HEK293T (cell line): Measurements from ENCODE around the gene ANKRD44.

Experiments used
- CTCF ChIA-PET: fragments of 350-600 bp; formaldehyde crosslinking; extraction: SDS; loops from one replicate; lab custom pipeline; 2021; ENCODE audit warnings: antibody characterized with exemption, inconsistent platforms; lab: Yijun Ruan, JAX
- POLR2A ChIA-PET: fragments of 350-600 bp; formaldehyde crosslinking; extraction: SDS; loops from one replicate; lab custom pipeline; 2020; ENCODE audit warnings: antibody characterized with exemption, inconsistent platforms; lab: Yijun Ruan, JAX
- DNase-seq: peaks from one replicate; pipeline ENCODE4 v3.0.0; 2012; ENCODE audit warnings: mixed read lengths; ENCODE audit errors: extremely low spot score
- ARNT ChIP-seq: fragments of 450-650 bp; IDR thresholded peaks from 2 replicates; pipeline ENCODE4 v1.6.1; 2017; ENCODE audit warnings: mild to moderate bottlenecking
- BHLHE40 ChIP-seq: fragments of 450-650 bp; IDR thresholded peaks from 2 replicates; pipeline ENCODE4 v1.6.1; 2016; ENCODE audit warnings: mild to moderate bottlenecking, moderate library complexity, borderline replicate concordance
- CTBP1 ChIP-seq: fragments of 450-650 bp; IDR thresholded peaks from 2 replicates; pipeline ENCODE4 v1.6.1; 2016; ENCODE audit warnings: borderline replicate concordance
- ELF4 ChIP-seq: fragments of 450-650 bp; IDR thresholded peaks from 2 replicates; pipeline ENCODE4 v1.6.1; 2017; ENCODE audit warnings: antibody characterized with exemption
- FOXA1 ChIP-seq: fragments of 450-650 bp; IDR thresholded peaks from 2 replicates; pipeline ENCODE4 v1.6.1; 2016; ENCODE audit warnings: mild to moderate bottlenecking
- FOXK2 ChIP-seq: fragments of 450-650 bp; IDR thresholded peaks from 2 replicates; pipeline ENCODE4 v1.6.1; 2016; ENCODE audit warnings: mild to moderate bottlenecking
- FOXM1 ChIP-seq: fragments of 450-650 bp; IDR thresholded peaks from 2 replicates; pipeline ENCODE4 v1.6.1; 2017; ENCODE audit warnings: mild to moderate bottlenecking, borderline replicate concordance
- HDGF ChIP-seq: fragments of 450-650 bp; IDR thresholded peaks from 2 replicates; pipeline ENCODE4 v1.6.1; 2017; ENCODE audit warnings: antibody characterized with exemption, borderline replicate concordance
- L3MBTL2 ChIP-seq: fragments of 450-650 bp; conservative IDR thresholded peaks from 2 replicates; pipeline ENCODE4 v1.6.1; 2016; ENCODE audit warnings: mild to moderate bottlenecking
- LEF1 ChIP-seq: fragments of 450-650 bp; IDR thresholded peaks from 2 replicates; pipeline ENCODE4 v1.6.1; 2017; ENCODE audit warnings: mild to moderate bottlenecking, borderline replicate concordance
- NFRKB ChIP-seq: fragments of 450-650 bp; IDR thresholded peaks from 2 replicates; pipeline ENCODE4 v1.6.1; 2016; ENCODE audit warnings: mild to moderate bottlenecking, moderate library complexity
- PKNOX1 ChIP-seq: fragments of 450-650 bp; IDR thresholded peaks from 2 replicates; pipeline ENCODE4 v1.6.1; 2016
- SP1 ChIP-seq: fragments of 450-650 bp; IDR thresholded peaks from 2 replicates; pipeline ENCODE4 v1.6.1; 2017
- SUZ12 ChIP-seq: fragments of 450-650 bp; IDR thresholded peaks from 2 replicates; pipeline ENCODE4 v1.6.1; 2016; ENCODE audit warnings: mild to moderate bottlenecking
- TARDBP ChIP-seq: fragments of 450-650 bp; IDR thresholded peaks from 2 replicates; pipeline ENCODE4 v1.6.1; 2016
- ZNF384 ChIP-seq: fragments of 450-650 bp; IDR thresholded peaks from 2 replicates; pipeline ENCODE4 v1.6.1; 2016

ANKRD44 gene

GRCh38 chr2:197322724-197323720 lies 12.4 kb upstream of the ANKRD44 start:
- TF ChIP-seq FOXK2 (no peak), HDGF (no peak), BHLHE40 (no peak), TARDBP (no peak), SUZ12 (no peak), LEF1 (no peak), CTBP1 (no peak), PKNOX1 (no peak), ZNF384 (no peak), NFRKB (no peak)
- DNase-seq: no peak
- CTCF ChIA-PET: no interaction called here
- POLR2A ChIA-PET: no interaction called here

- CTCF ChIA-PET: no interaction called here
- DNase-seq: no peak
- POLR2A ChIA-PET: no interaction called here
- TF ChIP-seq FOXK2 (no peak), ELF4 (no peak), TARDBP (no peak), SP1 (no peak), PKNOX1 (no peak), HDGF (no peak), NFRKB (no peak), FOXA1 (no peak), L3MBTL2 (no peak), SUZ12 (no peak), BHLHE40 (no peak), ZNF384 (no peak), CTBP1 (no peak), FOXM1 (no peak)
Measured at GRCh38 chr2:197322143-197322542, 11.6 kb upstream of the ANKRD44 start.

- no peak for DNase-seq
- ChIA-PET POLR2A (no interaction called here), CTCF (no interaction called here)
- TF ChIP-seq BHLHE40: no peak
- no peak for TF ChIP-seq SUZ12
- TF ChIP-seq TARDBP: no peak
- TF ChIP-seq NFRKB: no peak
- no peak for TF ChIP-seq ZNF384
- TF ChIP-seq ELF4: no peak
- no peak for TF ChIP-seq L3MBTL2
- no peak for TF ChIP-seq LEF1
- no peak for TF ChIP-seq FOXA1
- TF ChIP-seq FOXM1: no peak
- no peak for TF ChIP-seq FOXK2
- TF ChIP-seq ARNT: no peak
- TF ChIP-seq CTBP1: no peak
- TF ChIP-seq HDGF: no peak
- TF ChIP-seq SP1: no peak
- TF ChIP-seq PKNOX1: no peak
Measured at GRCh38 chr2:197315371-197315770, 4.8 kb upstream of the ANKRD44 start.

DNA sequence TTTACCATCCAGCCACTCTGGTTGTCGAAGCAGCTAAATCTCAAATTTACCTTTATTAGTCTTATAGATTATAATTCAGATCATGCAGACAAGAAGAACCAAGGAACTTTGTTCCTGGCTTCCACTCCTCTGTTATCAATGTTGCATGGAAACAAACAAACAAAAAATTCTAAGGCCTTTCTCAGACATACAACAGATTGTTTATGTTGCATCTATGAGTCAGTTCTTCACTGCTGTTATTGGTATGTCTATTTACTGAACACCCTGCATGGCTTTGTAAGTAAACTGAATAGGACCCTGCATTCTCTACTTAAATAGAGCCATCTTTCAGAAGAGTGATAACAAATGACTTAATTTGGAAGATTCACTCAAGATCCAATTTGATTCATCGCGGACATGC lies 1.6 kb upstream of the ANKRD44 start:
- ChIA-PET POLR2A (no interaction called here), CTCF (no interaction called here)
- no peak for DNase-seq
- TF ChIP-seq HDGF: no peak

- TF ChIP-seq PKNOX1: no peak
- no peak for TF ChIP-seq FOXM1
- TF ChIP-seq LEF1: no peak
- no peak for TF ChIP-seq SUZ12
- no peak for TF ChIP-seq L3MBTL2
- DNase-seq: no peak
- CTCF ChIA-PET: interaction anchor here (0.7 to 1.0 kb wide), 2 partner anchors 121 to 311 kb away, joined by 3 to 4 read pairs; no protein-coding TSS in a partner anchor
- POLR2A ChIA-PET: no interaction called here
Measured at GRCh38 chr2:197311421-197312033, 947 bp upstream of the ANKRD44 start.
